ENCODE measurements around the gene THAP8.

DNA sequence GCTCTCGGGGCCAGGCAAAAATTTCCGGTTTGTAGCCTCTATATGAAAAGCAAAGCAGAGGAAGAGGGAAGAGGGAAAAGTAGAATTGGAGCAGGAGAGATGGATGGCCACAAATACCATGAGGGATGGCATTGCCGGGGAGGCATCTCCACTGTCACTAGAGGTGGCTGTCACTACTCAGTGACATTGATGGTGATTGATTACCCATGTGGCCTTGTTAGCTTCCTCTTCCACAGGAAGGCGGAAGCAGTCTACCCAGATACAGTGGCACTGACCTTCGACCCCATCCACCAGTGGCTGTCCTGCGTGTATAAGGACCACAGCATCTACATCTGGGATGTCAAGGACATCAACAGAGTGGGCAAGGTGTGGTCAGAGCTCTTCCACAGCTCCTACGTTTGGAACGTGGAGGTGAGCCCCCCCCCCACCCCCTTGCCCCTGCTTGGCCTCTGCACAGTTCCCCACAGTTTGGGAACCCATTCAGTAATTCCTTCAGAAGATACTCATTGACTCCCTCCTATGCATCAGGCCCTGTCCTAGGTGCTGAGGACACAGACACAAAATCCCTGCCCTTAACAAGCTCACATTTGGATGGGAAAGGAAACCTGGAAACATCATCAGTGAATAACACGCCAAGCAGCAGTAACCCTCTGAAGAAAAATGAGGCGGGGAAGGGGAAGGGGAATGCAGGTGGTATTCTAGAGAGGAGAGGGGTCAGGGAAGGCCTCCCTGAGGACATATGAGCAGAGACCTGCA, 19.2 kb upstream of the THAP8 start:
- TF ChIP-seq, protein P1, sequence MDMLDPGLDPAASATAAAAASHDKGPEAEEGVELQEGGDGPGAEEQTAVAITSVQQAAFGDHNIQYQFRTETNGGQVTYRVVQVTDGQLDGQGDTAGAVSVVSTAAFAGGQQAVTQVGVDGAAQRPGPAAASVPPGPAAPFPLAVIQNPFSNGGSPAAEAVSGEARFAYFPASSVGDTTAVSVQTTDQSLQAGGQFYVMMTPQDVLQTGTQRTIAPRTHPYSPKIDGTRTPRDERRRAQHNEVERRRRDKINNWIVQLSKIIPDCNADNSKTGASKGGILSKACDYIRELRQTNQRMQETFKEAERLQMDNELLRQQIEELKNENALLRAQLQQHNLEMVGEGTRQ (CRISPR knock-in tag; IDR thresholded peaks at IDR 0.05) = no peak
- TF ChIP-seq, protein P2, sequence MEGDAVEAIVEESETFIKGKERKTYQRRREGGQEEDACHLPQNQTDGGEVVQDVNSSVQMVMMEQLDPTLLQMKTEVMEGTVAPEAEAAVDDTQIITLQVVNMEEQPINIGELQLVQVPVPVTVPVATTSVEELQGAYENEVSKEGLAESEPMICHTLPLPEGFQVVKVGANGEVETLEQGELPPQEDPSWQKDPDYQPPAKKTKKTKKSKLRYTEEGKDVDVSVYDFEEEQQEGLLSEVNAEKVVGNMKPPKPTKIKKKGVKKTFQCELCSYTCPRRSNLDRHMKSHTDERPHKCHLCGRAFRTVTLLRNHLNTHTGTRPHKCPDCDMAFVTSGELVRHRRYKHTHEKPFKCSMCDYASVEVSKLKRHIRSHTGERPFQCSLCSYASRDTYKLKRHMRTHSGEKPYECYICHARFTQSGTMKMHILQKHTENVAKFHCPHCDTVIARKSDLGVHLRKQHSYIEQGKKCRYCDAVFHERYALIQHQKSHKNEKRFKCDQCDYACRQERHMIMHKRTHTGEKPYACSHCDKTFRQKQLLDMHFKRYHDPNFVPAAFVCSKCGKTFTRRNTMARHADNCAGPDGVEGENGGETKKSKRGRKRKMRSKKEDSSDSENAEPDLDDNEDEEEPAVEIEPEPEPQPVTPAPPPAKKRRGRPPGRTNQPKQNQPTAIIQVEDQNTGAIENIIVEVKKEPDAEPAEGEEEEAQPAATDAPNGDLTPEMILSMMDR (IDR thresholded peaks at IDR 0.05) = no peak
- TF ChIP-seq ZNF232 (CRISPR knock-in tag; IDR thresholded peaks at IDR 0.05) (no peak), ESRRA (CRISPR knock-in tag; IDR thresholded peaks at IDR 0.05; ENCODE audit: borderline replicate concordance) (no peak), ELF4 (CRISPR knock-in tag; IDR thresholded peaks at IDR 0.05; ENCODE audit: low read depth) (no peak), TEAD4 (CRISPR knock-in tag; IDR thresholded peaks at IDR 0.05) (no peak), MXD4 (CRISPR knock-in tag; IDR thresholded peaks at IDR 0.05; ENCODE audit: borderline replicate concordance) (no peak)
- TF ChIP-seq, protein P3, sequence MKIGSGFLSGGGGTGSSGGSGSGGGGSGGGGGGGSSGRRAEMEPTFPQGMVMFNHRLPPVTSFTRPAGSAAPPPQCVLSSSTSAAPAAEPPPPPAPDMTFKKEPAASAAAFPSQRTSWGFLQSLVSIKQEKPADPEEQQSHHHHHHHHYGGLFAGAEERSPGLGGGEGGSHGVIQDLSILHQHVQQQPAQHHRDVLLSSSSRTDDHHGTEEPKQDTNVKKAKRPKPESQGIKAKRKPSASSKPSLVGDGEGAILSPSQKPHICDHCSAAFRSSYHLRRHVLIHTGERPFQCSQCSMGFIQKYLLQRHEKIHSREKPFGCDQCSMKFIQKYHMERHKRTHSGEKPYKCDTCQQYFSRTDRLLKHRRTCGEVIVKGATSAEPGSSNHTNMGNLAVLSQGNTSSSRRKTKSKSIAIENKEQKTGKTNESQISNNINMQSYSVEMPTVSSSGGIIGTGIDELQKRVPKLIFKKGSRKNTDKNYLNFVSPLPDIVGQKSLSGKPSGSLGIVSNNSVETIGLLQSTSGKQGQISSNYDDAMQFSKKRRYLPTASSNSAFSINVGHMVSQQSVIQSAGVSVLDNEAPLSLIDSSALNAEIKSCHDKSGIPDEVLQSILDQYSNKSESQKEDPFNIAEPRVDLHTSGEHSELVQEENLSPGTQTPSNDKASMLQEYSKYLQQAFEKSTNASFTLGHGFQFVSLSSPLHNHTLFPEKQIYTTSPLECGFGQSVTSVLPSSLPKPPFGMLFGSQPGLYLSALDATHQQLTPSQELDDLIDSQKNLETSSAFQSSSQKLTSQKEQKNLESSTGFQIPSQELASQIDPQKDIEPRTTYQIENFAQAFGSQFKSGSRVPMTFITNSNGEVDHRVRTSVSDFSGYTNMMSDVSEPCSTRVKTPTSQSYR (CRISPR knock-in tag; IDR thresholded peaks at IDR 0.05) = no peak

All from WTC11 (cell line).